ENCODE data around the gene ODAM.

- TF ChIP-seq CTCF (IDR thresholded peaks at IDR 0.05): no peak
- no peak for TF ChIP-seq ZFX (IDR thresholded peaks at IDR 0.05; ENCODE audit: borderline replicate concordance)
These were observed at the start of gene ODAM for GRCh38 chr4:70195425-70195824.
